GM13976 (cell line): ENCODE data around the gene PPP1R9B.

ENCODE experiments used
- DNase-seq: peaks from one replicate; pipeline ENCODE4 v3.0.0; 2012; ENCODE audit warnings: low spot score
- CTCF ChIP-seq: IDR thresholded peaks from 2 replicates; pipeline ENCODE4 v1.5.1; 2012; ENCODE audit warnings: borderline replicate concordance, mild to moderate bottlenecking; ENCODE audit not compliant: insufficient read depth; ENCODE audit errors: extremely low read depth, missing control alignments, control extremely low read depth
- in situ Hi-C: fragments of 300-500 bp; cut with MboI; formaldehyde crosslinking; loops from one replicate; pipeline ENCODE4 v1.12.0; 2022; ENCODE audit warnings: low sequenced_read_pairs, mixed read lengths, inconsistent platforms; ENCODE audit not compliant: unreplicated experiment

PPP1R9B gene

DNA sequence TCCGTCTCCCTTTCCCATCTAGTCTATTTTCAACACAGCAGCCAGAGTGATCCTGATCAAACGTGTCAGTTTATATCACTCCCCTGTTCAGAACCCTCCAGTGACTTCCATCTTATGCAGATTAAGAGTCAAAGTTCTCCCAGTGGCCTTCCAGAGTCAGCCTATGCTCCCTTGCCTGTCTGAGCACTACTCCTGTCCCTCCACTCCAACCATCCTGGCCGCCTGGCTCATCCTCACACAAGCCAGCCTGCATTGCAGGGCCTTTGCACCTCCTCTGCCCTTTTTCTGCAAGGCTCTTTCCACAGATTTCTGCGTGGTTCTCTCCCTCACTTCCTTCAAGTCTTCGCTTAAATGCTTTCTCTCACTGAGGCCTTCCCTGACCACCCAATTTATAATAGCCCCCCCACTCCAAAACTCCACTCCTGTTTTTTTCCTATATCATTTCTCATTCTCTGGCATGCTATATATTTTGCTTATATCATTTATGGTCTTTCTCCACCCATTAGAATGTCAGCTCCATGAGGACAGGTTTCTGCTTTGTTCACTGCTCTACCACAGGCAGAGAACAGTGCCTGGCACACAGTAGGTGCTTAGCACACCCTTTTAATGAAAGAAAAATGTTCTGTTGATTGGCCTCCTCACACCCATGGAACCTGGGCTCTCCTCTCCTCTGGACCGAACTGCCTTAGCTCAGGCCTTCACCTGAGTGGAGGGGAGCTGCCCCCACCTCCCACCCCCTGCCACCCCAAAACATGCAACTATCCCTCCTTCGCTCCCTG, 29.8 kb downstream of the PPP1R9B start:
- no peak for DNase-seq
- TF ChIP-seq CTCF, result no peak
- in situ Hi-C loops, result no loop called here

GRCh38 chr17:50118828-50119218, 31.7 kb downstream of the PPP1R9B start:
- in situ Hi-C loops, result no loop called here
- DNase-seq, result no peak

DNA sequence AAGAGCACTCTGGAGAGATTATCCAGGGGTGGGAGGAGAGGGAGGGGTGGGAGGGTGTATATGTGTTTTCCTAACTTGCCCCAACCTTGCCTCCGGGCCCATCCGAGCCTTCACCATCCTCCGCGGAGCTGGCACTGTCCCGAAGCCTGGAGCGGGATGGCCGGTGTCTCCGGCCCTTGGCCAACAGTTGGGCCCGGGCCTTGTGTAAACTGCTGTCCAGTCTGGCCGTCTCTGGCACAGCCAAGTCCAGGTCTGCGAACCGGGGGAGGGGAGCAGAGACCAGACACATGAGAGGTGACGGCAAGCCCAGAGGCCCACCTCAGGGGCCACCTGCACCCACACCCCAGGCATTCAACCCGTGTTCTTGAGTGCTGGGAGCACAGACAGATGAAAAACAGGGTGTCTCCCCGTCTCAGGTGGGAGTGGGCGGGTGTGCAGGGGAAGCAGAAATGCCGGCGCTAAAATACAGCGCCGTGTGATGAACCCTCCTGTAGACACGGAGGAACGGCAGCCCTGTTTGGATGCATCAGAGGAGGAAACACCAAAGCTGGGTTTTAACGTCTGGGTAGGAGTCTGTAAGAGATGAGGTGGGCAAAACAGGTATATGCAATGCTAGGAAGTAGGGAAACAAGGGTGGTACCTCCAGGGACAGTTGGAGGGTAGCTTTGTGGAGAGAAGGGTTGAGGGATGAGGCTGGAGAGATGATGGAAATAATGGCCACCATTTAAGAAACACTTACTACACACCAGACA, 32.2 kb downstream of the PPP1R9B start:
- DNase-seq, result no peak
- no peak for TF ChIP-seq CTCF
- in situ Hi-C loops, result no loop called here

More at GRCh38 chr17:50118828-50119218, 31.7 kb downstream of the PPP1R9B start:
- no peak for TF ChIP-seq CTCF

- in situ Hi-C loops, result no loop called here
- DNase-seq, result peak; percentile 79
- peak; percentile 12 for TF ChIP-seq CTCF
Observed at GRCh38 chr17:50117202-50118051, 33.0 kb downstream of the PPP1R9B start.

- no peak for TF ChIP-seq CTCF
- in situ Hi-C loops, result no loop called here
- no peak for DNase-seq
Observed at GRCh38 chr17:50115756-50116155, 34.7 kb downstream of the PPP1R9B start.

DNA sequence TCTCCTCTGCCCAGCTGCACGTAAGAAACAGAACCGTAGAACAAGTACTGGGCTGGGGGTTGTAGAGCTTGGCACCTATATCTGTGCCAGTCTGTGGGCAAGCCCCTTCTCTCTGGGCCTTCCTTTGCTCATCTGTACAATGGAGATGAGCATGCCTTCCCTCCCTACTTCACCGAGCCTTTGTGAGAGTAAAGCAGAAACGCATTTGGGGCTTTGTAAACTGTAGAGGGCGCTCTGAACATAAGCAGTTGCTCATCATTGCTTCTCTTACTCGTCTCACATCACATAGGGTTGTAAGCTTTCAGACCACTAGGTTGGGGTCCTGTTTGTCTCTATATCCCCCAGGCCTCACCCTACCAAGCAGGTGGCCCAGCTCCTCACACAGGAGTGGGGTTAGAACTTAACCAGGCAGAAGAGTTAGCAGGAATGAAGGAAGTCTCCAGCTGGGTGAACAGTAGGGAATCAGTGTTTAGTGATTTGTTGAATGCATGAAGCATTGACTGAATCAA, 35.6 kb downstream of the PPP1R9B start:
- peak; percentile 71 for TF ChIP-seq CTCF
- peak; percentile 80 for DNase-seq
- in situ Hi-C loops, result no loop called here
